ENCODE data around the gene NHLRC2. TPM values are rescaled to one million over a fixed set of nuclear protein-coding genes. Genes with fewer than 3 reads are reported as not detected.

The NHLRC2 gene
- total RNA-seq, 1 donor from 2014 or later, result 23.5 TPM

DNA sequence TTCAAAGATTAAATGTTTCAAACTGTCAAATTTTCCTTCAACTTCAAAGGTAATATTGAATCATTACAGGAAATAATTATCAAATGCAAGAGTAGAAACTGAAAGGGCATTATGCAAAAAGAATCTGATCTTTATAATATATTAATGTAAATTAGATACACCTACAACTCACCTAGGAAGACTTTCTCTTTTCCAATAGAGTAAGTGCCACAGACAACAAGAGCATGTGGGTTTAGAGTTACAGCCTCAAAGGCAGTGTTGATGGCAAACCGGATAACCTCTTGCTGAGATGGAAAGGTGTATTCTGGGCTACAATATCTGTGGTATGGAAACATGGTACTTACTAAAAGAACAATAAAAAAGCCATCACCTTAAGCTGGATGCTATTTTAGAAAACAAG, 12.3 kb upstream of the NHLRC2 start:
- no peaks in the 10 kb centered on the region for H3K27me3 Mint-ChIP-seq (ENCODE audit: unreplicated experiment)
- no peak for DNase-seq
- no peak overlapping the region for H3K27ac Mint-ChIP-seq (ENCODE audit: unreplicated experiment)
- TF ChIP-seq, protein P1, sequence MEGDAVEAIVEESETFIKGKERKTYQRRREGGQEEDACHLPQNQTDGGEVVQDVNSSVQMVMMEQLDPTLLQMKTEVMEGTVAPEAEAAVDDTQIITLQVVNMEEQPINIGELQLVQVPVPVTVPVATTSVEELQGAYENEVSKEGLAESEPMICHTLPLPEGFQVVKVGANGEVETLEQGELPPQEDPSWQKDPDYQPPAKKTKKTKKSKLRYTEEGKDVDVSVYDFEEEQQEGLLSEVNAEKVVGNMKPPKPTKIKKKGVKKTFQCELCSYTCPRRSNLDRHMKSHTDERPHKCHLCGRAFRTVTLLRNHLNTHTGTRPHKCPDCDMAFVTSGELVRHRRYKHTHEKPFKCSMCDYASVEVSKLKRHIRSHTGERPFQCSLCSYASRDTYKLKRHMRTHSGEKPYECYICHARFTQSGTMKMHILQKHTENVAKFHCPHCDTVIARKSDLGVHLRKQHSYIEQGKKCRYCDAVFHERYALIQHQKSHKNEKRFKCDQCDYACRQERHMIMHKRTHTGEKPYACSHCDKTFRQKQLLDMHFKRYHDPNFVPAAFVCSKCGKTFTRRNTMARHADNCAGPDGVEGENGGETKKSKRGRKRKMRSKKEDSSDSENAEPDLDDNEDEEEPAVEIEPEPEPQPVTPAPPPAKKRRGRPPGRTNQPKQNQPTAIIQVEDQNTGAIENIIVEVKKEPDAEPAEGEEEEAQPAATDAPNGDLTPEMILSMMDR (IDR thresholded peaks at IDR 0.05; ENCODE audit: partially characterized antibody, unreplicated experiment), result no peak
- no peaks in the 10 kb centered on the region for H3K36me3 Mint-ChIP-seq (ENCODE audit: unreplicated experiment)
- H3K4me1 Mint-ChIP-seq (ENCODE audit: low read depth, unreplicated experiment), result no peaks in the 10 kb centered on the region
- H3K9me3 Mint-ChIP-seq (ENCODE audit: unreplicated experiment), result no peaks in the 10 kb centered on the region
- no peak overlapping the region for H3K4me3 Mint-ChIP-seq (ENCODE audit: unreplicated experiment)

DNA sequence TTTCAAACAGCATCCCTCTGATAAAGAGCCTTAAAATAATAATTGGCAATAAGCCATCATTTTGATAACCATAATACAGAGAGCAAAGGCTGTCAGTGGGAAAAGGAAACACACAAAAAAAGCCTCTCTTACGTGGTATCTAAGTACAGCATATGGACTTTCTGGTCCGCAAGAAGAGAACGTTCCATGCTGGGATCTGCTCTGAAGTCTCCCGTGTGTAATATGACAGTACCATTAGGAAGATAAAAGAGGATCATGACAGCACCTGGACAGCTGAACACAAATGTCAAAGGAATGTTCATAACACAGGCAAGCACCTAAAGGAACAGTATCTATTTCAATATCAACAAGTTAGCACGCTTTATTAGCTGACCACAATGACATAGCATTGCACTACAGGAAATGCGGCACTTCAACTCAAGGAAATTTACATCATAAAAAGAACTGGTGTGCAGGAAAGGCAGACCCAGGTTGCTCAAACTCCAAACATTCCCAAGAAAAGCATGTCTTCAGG, 10.4 kb upstream of the NHLRC2 start:
- H3K36me3 Mint-ChIP-seq (ENCODE audit: unreplicated experiment), result no peaks in the 10 kb centered on the region
- H3K4me3 Mint-ChIP-seq (ENCODE audit: unreplicated experiment), result no peak overlapping the region
- H3K27me3 Mint-ChIP-seq (ENCODE audit: unreplicated experiment), result no peaks in the 10 kb centered on the region
- no peaks in the 10 kb centered on the region for H3K4me1 Mint-ChIP-seq (ENCODE audit: low read depth, unreplicated experiment)
- no peak overlapping the region for H3K27ac Mint-ChIP-seq (ENCODE audit: unreplicated experiment)
- TF ChIP-seq, protein P1 (IDR thresholded peaks at IDR 0.05; ENCODE audit: partially characterized antibody, unreplicated experiment), result no peak
- H3K9me3 Mint-ChIP-seq (ENCODE audit: unreplicated experiment), result no peaks in the 10 kb centered on the region
- DNase-seq, result no peak

DNA sequence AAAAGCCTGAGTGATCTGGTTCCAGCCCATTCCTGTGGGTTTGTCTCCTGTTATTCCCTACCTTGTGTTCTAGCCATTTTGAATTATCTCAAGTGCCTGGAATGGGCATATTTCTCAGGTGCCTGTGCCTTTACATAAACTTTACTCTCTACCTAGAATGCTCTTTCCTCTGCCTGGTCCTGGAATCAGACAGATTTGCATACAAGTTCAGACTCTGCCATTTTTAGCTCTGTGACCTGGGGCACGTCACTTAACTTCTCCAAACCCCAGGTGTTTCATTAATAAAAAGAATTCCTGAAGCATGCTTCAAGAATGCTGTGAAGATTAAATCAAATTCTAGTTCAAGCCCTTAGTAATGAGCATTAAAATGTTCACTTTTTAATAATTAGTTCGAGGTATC, 8.4 kb upstream of the NHLRC2 start:
- H3K27ac Mint-ChIP-seq (ENCODE audit: unreplicated experiment), result no peak overlapping the region
- H3K9me3 Mint-ChIP-seq (ENCODE audit: unreplicated experiment), result no peaks in the 10 kb centered on the region
- DNase-seq, result no peak
- TF ChIP-seq, protein P1 (IDR thresholded peaks at IDR 0.05; ENCODE audit: partially characterized antibody, unreplicated experiment), result no peak
- H3K36me3 Mint-ChIP-seq (ENCODE audit: unreplicated experiment), result no peaks in the 10 kb centered on the region
- no peaks in the 10 kb centered on the region for H3K4me1 Mint-ChIP-seq (ENCODE audit: low read depth, unreplicated experiment)
- H3K4me3 Mint-ChIP-seq (ENCODE audit: unreplicated experiment), result no peak overlapping the region
- H3K27me3 Mint-ChIP-seq (ENCODE audit: unreplicated experiment), result no peaks in the 10 kb centered on the region

DNA sequence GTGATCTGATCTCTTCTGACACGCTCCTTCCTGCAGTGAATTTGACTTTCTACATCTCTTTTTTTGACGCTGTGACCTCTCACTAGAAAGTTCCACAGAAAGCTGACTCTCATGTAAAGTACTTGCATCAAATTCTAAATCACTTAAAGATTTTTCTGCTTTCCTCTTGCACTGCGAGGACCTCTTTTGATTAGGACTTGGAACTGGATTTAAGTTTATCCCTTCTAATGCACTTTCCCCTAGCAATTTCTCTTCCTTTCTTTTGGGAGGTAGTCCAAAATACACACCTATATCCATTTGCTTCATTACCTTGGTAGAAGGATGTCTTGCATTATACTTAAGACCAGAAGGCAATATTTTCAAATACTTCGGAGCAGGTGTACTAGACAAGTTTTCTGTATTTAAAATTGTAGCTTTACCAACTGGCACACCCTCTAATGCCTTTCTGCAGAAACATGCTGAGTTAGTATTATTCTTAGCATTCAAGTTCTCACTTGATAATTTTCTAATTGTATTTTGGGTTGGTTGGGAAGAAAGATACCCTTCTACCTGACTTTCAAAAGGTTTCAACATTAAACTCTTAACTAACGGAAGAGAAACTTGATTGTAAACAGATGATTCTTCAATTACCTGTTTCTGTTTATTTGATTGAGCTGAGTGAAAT, 5.2 kb upstream of the NHLRC2 start:
- DNase-seq, result no peak
- Mint-ChIP-seq H3K4me1 (ENCODE audit: low read depth, unreplicated experiment) (peaks cover 3% of the 10 kb centered on the region), H3K27me3 (ENCODE audit: unreplicated experiment) (no peaks in the 10 kb centered on the region), H3K4me3 (ENCODE audit: unreplicated experiment) (no peak overlapping the region), H3K36me3 (ENCODE audit: unreplicated experiment) (no peaks in the 10 kb centered on the region), H3K27ac (ENCODE audit: unreplicated experiment) (no peak overlapping the region), H3K9me3 (ENCODE audit: unreplicated experiment) (peaks cover 2% of the 10 kb centered on the region)
- TF ChIP-seq, protein P1 (IDR thresholded peaks at IDR 0.05; ENCODE audit: partially characterized antibody, unreplicated experiment), result no peak

DNA sequence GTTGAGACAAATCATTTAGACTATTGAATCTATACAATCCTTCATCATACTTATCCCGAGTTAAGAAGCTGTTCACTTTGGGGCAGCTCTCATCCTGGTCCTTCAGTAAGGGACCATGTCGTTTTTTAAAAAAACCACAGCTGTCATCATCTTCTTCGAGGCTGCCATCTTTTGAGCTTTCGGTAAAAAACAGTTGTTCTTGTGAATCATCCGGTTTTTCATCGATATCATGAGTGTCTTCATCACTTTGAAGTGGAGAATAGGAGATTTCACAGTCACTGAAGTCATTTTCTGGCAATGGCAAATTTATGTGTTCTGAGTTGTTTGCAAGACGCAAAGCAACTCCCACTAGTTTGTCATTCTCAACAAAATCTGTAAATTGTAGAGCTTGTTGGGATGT, 4.5 kb upstream of the NHLRC2 start:
- H3K27me3 Mint-ChIP-seq (ENCODE audit: unreplicated experiment), result peaks cover 2% of the 10 kb centered on the region
- no peak overlapping the region for H3K4me3 Mint-ChIP-seq (ENCODE audit: unreplicated experiment)
- no peak for DNase-seq
- peaks cover 6% of the 10 kb centered on the region for H3K9me3 Mint-ChIP-seq (ENCODE audit: unreplicated experiment)
- H3K36me3 Mint-ChIP-seq (ENCODE audit: unreplicated experiment), result no peaks in the 10 kb centered on the region
- no peak overlapping the region for H3K27ac Mint-ChIP-seq (ENCODE audit: unreplicated experiment)
- H3K4me1 Mint-ChIP-seq (ENCODE audit: low read depth, unreplicated experiment), result peaks cover 3% of the 10 kb centered on the region
- TF ChIP-seq, protein P1 (IDR thresholded peaks at IDR 0.05; ENCODE audit: partially characterized antibody, unreplicated experiment), result no peak
